HL-60 (cell line): ENCODE data around the gene KIDINS220.

ENCODE experiments used
- DNase-seq, 2 experiments: peaks; one replicate each; pipeline ENCODE4 v3.0.0-alpha.2; 2010 to 2020; ENCODE audit warnings: low read depth in 1 of 2, low spot score in 1 of 2
- H3K27ac ChIP-seq: fragments of 250-450 bp; sonication (Bioruptor Pico); replicated peaks from 2 replicates; pipeline ENCODE4 v1.5.1; 2020; ENCODE audit warnings: mild to moderate bottlenecking, moderate library complexity
- H3K27me3 ChIP-seq: fragments of 250-450 bp; sonication (Bioruptor Pico); 2 replicates; pipeline ENCODE4 v1.5.1; 2021; ENCODE audit warnings: mild to moderate bottlenecking, moderate library complexity; ENCODE audit not compliant: insufficient read depth, poor library complexity, severe bottlenecking
- H3K4me3 ChIP-seq: replicated peaks from 2 replicates; pipeline ENCODE4 v1.5.1; 2011; ENCODE audit warnings: mild to moderate bottlenecking, control low read depth, low read length; ENCODE audit not compliant: insufficient read depth
- CTCF ChIP-seq: IDR thresholded peaks from one replicate; pipeline ENCODE4 v1.5.1; 2011; ENCODE audit warnings: low read length, control low read depth, inconsistent platforms; ENCODE audit not compliant: insufficient read depth
- GABPA ChIP-seq: IDR thresholded peaks from 2 replicates; pipeline ENCODE4 v1.6.1; 2012; ENCODE audit warnings: low read depth
- POLR2AphosphoS5 ChIP-seq: IDR thresholded peaks from 2 replicates; pipeline ENCODE4 v1.6.1; 2012; ENCODE audit warnings: low read depth
- REST ChIP-seq: IDR thresholded peaks from 2 replicates; pipeline ENCODE4 v1.6.1; 2012; ENCODE audit warnings: low read depth; ENCODE audit not compliant: insufficient replicate concordance
- SPI1 ChIP-seq: IDR thresholded peaks from 2 replicates; pipeline ENCODE4 v1.6.1; 2012; ENCODE audit warnings: low read depth, mild to moderate bottlenecking, borderline replicate concordance

The KIDINS220 gene

GRCh38 chr2:8799004-8799403 lies 38.4 kb downstream of the KIDINS220 start:
- no peak overlapping the region for H3K27ac ChIP-seq
- H3K27me3 ChIP-seq = no peaks in the 10 kb centered on the region
- H3K4me3 ChIP-seq = no peak overlapping the region
- TF ChIP-seq REST = no peak
- no peak for TF ChIP-seq POLR2AphosphoS5
- no peak for TF ChIP-seq GABPA
- no peak for TF ChIP-seq SPI1
- TF ChIP-seq CTCF = no peak
- no peak for DNase-seq

- no peak overlapping the region for H3K4me3 ChIP-seq
- H3K27ac ChIP-seq = no peak overlapping the region
- H3K27me3 ChIP-seq = no peaks in the 10 kb centered on the region
- DNase-seq = no peak
- TF ChIP-seq POLR2AphosphoS5 (no peak), SPI1 (no peak), CTCF (no peak), REST (no peak), GABPA (no peak)
Measured at GRCh38 chr2:8798393-8798792, 39.0 kb downstream of the KIDINS220 start.

GRCh38 chr2:8797682-8798081 lies 39.7 kb downstream of the KIDINS220 start:
- Histone ChIP-seq H3K27me3 (no peaks in the 10 kb centered on the region), H3K4me3 (no peak overlapping the region), H3K27ac (no peak overlapping the region)
- DNase-seq = no peak
- TF ChIP-seq REST (no peak), POLR2AphosphoS5 (no peak), CTCF (no peak), GABPA (no peak), SPI1 (no peak)
